AG09319 (cell line): Measurements from ENCODE around the gene NNMT.

ENCODE experiments used
- DNase-seq: peaks from one replicate; pipeline ENCODE4 v3.0.0-alpha.2; 2010; ENCODE audit warnings: low read depth; ENCODE audit errors: extremely low read depth
- TF ChIP-seq, protein P1 (sequence below): IDR thresholded peaks from 2 replicates; pipeline ENCODE4 v1.5.1; 2011; ENCODE audit warnings: low read depth, mild to moderate bottlenecking, inconsistent platforms, low read length, moderate library complexity

NNMT gene

DNA sequence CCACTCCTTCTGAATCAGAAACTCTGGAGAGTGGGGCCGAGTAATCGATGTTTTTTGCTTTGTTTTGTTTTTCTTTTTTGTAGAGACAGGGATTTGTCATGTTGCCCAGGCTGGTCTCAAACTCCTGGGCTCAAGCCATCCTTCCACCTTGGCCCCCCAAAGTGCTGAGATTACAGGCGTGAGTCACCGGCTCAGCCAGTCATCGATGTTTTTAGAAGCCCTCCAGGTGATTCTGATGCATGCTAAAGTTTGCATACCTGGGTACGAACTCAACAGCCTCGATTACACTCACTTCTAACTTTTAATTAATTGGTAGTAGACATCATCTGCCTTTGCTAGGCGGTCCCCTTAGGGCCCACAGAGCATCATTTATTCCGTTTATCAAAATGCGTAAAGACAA is 53.8 kb downstream of the NNMT start:
- DNase-seq = no peak
- TF ChIP-seq, protein P1, sequence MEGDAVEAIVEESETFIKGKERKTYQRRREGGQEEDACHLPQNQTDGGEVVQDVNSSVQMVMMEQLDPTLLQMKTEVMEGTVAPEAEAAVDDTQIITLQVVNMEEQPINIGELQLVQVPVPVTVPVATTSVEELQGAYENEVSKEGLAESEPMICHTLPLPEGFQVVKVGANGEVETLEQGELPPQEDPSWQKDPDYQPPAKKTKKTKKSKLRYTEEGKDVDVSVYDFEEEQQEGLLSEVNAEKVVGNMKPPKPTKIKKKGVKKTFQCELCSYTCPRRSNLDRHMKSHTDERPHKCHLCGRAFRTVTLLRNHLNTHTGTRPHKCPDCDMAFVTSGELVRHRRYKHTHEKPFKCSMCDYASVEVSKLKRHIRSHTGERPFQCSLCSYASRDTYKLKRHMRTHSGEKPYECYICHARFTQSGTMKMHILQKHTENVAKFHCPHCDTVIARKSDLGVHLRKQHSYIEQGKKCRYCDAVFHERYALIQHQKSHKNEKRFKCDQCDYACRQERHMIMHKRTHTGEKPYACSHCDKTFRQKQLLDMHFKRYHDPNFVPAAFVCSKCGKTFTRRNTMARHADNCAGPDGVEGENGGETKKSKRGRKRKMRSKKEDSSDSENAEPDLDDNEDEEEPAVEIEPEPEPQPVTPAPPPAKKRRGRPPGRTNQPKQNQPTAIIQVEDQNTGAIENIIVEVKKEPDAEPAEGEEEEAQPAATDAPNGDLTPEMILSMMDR = no peak

DNA sequence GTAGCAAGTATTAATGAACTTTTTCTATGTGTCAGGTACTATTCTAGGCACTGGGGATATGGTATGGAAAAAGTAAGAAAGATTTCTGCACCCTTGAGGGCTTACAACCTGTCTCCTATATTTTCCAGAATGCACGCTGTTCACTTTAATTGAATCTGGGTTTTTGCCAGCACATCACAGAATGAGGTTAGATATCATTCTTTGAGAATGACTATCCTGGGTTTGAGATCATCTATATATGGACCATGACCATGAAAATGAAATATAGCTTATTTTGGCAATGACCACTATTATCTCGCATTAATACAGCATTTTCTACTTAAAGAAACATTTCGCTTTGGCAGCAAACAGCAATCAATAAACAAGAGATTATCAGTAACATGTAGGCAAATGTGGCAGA is 57.2 kb downstream of the NNMT start:
- DNase-seq = no peak

DNA sequence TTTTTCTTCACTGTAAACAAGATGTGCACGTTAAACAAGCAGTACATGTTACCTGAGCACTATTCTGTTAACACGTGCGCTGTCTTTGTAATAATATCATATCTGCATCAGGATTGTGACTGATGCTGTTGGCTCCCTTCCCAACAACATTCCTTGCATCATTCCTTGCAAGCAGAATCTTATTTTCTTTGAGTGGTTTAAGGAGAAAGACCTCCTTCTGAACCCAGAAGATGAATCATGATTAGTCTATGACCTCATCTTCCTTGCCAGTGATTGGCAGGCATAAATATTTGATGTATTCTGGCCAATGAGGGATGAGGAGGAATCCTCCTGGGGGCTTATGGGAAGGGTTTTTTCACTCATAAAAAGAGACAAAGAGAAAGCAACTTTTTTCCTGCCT is 57.9 kb downstream of the NNMT start:
- DNase-seq = no peak
- TF ChIP-seq, protein P1 = no peak

More for the DNA sequence above, 57.2 kb downstream of the NNMT start:
- TF ChIP-seq, protein P1 = no peak

DNA sequence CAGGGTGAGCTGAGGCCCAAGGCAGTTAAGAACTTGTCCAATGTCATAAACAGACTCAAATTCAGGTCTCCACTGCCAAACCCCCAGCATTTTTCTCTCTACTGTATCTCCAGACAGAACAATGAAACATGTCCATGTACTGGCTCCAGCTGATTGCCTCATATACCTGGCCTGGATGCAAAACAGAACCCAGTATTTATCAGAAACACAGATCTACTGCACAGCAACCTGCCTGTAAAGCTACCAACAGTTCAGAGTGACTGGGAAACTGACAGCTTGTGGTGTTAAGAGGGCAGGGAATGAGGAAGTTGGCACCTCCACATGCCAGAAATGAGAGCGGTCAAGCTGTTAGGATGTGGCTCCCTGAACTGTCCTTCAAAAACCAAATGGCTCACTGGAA is 62.5 kb downstream of the NNMT start:
- DNase-seq = no peak
- TF ChIP-seq, protein P1 = no peak

DNA sequence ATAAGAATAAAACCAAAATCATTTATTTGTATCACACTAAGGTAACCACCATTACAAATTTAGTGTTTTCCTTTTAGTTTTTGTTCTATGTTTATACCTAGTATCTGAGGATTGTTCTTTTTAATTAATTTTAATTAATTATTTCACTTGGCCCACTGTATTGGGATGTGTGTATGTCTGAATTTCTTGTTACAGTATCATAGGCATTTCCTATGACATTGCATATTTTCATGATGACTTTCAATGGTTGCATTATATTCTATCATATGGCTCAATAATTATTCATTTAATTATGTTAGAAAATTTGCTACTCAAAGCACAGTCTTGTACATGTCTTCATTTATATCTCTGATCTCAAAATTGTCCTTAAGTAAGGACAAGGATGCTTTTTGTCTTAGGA is 63.1 kb downstream of the NNMT start:
- TF ChIP-seq, protein P1 = no peak

DNA sequence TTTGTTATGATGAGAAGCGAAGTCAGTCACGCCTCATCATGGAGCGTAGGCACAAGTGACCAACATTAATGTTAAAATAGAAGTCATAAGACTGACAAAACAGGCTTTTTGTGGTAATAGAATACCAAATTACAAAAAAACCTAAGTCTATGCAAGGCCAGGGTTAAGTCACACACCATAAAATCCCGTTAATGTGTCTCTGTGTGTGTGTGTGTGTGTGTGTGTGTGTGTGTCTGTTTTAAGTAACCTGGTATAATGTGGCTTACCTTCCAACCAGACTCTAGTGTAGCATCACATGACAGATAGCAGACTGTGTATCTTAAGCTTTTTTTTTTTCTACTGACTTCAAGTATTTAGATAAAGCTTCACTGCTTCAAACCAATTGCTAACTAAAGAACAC is 66.1 kb downstream of the NNMT start:
- TF ChIP-seq, protein P1 = no peak
- no peak for DNase-seq

More for the DNA sequence above, 63.1 kb downstream of the NNMT start:
- DNase-seq = no peak

DNA sequence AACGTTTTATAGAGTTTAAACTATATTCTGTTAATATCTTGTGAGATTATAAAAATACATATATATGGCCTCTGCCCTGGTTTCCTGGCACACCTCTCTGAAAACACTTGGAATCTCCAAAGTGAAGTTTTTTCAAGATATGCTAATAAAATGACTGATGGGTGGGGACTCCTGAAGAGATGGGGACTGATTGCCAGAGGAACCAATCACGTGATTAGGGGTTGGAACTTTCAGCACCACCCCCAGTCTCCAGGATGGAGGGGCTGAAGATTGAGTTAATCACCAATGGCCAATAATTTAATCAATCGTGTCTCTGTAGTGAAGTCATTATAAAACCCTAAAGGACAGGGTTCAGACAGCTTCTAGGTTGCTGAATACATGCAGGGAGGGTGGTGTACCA is 66.8 kb downstream of the NNMT start:
- TF ChIP-seq, protein P1 = no peak
- DNase-seq = no peak
